Activated CD8-positive, alpha-beta memory T cell treated with anti-CD3 and anti-CD28 coated beads for 24 hours (primary cell): Measurements from ENCODE around the gene PACRGL.
A peak's percentile ranks its signal among the peaks of the same experiment; 100 is the strongest.

Experiments used
- DNase-seq: peaks from one replicate; pipeline ENCODE4 v3.0.0-alpha.2; 2020

PACRGL gene

GRCh38 chr4:20700007-20700761, at the start of gene PACRGL:
Gene PACRGL (plus strand): TSS chr4:20700458. CDS start chr4:20704482, 4,024 bp downstream.
- peak; percentile 96 for DNase-seq

- no peak for DNase-seq
These were observed 47.9 kb upstream of the PACRGL start for GRCh38 chr4:20652226-20652885.

DNA sequence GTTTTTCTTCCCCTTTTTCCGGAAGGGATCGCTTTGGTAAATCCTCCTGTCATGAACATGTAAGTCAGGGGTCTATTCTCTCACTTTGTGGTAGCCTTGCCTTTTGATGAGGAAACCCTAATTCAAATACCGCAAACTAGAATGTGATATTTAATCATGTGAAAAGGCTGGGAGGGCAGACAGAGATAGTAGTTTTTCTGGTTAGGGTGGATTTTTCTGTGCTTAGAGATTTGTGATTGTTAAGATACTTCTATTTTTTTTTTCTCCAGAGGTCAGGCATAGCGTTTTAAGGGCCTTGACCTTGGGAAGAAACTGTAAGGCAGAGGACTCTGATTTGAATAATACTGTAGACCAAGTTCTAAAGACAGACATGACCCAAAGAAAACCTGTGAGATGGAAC, 41.8 kb upstream of the PACRGL start:
- DNase-seq: no peak

GRCh38 chr4:20662851-20663250, 37.4 kb upstream of the PACRGL start:
- no peak for DNase-seq

GRCh38 chr4:20666012-20666860, 34.0 kb upstream of the PACRGL start:
- no peak for DNase-seq

DNA sequence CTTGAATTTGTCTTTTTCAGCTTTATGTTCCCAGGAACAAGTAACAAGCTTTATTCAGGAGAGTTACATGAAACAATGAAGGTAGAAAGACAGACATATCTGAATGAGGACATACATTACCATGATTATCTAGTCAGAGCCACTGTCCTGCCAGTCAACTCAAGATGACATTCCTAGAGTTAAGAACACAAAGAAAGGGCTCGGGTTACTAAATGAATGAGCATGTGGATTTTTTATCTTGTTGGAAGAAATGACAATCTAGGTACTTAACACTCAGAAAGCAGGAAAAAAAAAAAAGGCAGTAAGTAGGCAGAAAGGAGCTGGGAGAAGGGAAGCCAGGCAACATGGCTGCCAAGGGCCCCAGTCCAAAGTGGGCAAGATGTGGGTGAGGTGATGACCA, 28.0 kb upstream of the PACRGL start:
- DNase-seq: no peak

DNA sequence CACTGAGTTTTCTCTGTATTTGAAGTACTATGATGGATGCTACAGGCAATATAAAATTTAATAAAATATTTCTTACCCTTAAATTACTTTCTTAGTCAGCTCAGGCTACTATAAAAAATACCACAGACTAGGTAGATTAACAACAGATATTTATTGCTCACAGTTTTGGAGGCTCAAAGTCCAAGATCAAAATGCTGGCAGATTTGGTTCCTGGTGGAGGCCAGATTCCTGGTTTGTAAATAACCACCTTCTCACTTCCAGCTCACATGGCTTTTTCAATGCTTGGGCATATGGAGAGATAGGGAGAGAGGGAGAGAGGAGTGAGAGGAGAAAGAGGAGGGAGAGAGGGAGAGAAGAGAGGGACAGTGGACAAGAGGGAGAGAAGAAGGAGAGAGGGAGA, 24.5 kb upstream of the PACRGL start:
- DNase-seq: no peak

DNA sequence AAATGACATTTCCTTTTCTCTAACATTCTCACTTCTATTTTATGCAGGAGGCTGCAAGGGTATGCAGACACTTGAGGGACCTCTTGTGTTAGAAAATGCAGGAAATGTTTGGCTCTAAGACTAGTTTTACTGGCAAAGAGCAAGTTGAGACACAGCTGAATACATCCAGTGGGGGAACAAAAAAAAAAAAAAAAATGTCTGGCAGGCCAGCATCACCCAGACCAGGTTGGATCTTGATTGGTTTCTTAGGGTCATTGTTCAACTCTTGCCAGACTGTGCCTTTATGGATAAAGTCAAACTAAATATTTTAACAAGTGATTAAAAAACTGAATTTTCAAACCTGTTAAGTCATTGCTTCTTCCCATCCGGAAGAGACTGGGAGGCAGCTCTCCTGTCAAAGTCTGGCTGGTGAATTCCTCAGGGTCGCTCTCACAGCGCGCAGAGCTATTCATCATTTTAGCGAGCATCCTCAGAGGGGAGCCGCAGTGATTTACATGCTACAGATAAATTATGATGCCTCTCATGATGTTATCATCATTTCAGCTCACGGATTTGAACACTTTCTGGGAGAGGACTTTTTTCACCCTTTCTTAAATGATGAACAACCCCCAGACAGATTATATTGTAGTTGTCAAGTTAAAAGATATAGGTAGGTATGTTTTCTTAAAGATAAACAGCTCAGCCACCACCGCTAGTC, 23.6 kb upstream of the PACRGL start:
- DNase-seq: no peak

- no peak for DNase-seq
These were observed 21.9 kb upstream of the PACRGL start for GRCh38 chr4:20678400-20678799.

DNA sequence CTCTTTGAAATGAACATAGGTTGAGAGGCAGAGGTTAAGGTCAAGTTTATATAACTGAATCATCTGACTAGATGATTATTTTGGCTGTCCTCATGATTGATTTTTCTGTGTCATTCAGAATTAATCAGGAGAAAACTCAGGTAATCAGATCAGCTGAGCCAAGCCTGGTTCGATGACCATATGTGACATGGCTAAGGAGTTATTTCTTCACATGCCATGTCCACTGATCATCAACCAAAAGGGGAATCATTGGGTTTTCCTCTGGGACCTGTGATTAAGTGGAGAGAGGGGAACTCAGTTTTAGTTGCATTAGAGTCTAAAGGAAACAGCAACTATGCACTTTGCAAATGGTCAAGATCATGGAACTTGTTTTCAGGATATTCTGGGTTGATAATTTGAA, 20.3 kb upstream of the PACRGL start:
- no peak for DNase-seq

- DNase-seq: no peak
These were observed 19.5 kb upstream of the PACRGL start for GRCh38 chr4:20680736-20681135.

GRCh38 chr4:20681271-20681670, 19.0 kb upstream of the PACRGL start:
- DNase-seq: no peak

DNA sequence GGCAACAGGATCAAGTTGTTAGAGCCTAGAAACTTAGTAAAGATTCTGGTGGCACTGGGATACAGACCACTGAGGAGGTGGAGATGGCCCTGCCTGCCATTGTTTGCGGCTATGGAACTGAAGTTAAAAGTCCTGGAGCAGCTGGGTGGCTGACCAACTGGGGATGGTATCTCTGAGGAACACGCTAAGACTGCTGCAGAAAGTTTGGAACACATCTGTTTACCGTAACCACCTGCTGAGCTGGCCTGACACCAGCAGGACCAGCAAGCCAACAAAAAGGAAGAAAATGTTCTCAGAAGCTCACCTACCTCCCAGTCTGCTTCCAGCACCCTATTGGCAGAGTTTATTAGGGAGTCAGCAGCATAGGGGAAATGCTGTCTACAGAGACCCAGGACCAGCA, 17.4 kb upstream of the PACRGL start:
- no peak for DNase-seq

DNA sequence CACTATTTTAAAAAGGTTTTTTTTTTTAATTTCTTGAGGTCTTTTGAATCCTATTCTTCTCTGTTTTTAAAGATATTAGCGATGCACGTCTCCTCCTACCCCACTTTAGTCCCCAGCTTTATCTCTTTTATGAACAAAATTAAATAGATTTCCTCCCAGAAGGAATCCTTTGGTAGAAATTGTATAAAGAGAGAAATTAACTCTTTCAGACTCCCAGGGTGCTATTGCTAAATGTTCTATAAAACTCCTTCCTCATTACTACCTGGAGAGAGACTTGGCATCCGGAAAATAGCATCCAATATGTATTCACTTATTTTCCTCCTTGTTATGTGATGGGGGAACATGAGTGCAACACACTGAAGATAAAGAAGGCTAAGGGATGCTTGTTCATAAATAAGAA, 16.5 kb upstream of the PACRGL start:
- DNase-seq: no peak

DNA sequence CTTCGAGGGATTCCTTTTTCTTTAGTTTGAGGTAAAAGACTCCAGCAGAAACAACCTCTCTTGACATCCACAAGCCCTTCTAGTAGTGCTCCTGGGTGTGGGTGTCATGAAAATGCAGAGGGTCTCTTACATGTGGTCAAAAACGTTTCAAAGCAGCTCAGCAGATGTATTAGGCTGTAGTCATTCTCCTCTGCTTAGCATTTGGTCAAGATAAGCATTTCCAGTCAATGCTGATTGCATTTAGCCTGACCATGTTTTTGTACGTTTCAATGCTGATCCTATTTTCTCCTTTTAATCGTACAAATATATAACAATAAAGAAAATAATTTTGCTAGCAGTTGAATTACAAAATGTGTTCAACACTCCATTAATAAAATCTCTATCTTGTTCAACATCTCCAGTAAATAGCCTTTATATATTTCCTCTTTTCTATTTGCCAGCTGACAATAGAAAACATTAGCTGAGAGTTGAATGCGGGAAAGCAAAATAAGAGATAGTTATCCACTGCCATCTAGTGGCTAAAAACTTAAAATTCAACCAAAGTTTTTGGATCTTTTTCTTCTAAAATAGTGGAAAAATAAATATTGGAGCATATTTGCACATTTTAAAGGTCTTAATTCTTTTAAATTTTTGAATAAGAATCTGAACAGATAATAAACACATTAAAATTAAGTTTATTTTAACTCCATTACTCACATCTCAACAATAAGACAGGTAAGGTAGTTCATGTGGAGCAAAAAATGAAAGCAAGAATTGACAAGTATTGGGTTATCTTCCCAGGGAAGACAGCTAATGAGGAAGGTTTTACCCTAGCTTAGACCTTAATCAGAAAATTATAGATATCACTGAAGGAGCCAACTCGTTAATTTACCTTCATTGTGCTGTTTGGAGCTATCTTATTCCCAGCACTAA, 15.2 kb upstream of the PACRGL start:
- no peak for DNase-seq

DNA sequence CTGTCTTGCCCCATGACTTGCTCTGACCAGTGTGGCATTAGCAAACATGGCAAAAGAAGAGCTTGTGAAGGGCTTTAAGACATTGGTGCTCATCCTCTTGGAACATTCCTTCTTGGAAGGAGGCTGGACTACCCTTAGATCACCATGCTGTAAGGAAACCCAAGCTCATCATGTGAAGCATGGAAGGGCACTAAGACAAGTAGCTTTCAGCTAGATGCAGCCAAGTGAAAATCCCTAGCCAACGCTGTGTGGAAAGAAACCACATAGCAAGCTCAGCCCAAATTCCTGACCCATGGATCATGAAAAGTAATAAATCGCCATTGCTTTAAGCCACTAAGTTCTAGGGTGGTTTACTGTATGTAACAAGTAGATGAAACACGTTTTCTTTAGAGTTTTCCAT, 12.4 kb upstream of the PACRGL start:
- DNase-seq: no peak

- DNase-seq: no peak
These were observed 3.4 kb upstream of the PACRGL start for GRCh38 chr4:20696815-20697214.

DNA sequence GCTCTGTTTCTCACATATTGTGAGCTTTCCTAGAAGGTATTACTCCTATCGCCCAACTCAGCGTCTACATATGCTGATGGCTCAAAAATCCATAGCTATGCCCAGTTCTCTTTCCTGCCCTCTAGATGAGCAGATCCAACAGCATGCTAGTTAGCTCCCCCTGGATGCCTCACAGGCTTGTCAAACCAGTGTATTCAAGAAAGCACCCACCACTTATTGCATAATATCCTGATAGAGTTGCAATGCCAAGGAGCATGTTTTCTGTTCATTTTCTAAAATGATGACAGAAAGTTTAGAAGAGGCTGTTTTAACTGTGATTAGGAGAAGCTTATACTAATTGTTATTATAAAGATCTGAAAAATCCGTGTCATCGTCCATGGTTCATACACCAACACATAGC, 1.9 kb upstream of the PACRGL start:
- no peak for DNase-seq

- DNase-seq: no peak
These were observed 1.4 kb upstream of the PACRGL start for GRCh38 chr4:20698820-20699219.

GRCh38 chr4:20711335-20711734, 11.1 kb downstream of the PACRGL start:
- DNase-seq: no peak

- DNase-seq: no peak
These were observed 22.8 kb downstream of the PACRGL start for GRCh38 chr4:20723019-20723418.

GRCh38 chr4:20723463-20723862, 23.2 kb downstream of the PACRGL start:
- no peak for DNase-seq
